ENCODE measurements around the gene MEIS1.

DNA sequence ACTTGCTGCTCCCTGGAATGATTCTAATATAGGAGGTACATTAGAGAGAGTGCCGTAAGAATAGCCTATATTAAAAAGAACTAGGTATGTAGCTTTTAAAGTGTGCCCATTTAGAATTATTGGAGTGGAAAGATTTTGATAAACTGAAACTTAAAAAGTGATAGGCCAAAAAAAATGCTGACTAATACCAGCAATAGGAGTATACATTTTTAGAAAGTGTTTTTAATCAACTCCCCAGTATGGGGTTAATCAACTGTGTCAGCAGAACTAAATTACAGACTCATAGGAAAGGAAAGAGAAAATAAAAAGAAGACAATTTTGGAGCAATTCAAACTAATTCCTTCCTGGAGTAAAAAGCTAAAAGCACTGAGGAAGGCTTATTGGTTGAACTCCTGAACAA is 13.3 kb upstream of the MEIS1 start:
- TF ChIP-seq CTCF (IDR thresholded peaks at IDR 0.05) (no peak), POLR2A (IDR thresholded peaks at IDR 0.05) (no peak)
